CD4-positive, alpha-beta T cell (primary cell): Measurements from ENCODE around the gene RABGEF1. TPM values are rescaled to one million over a fixed set of nuclear protein-coding genes. Genes with fewer than 3 reads are reported as not detected.
"Not testable (repeated sequence)": the region's sequence is repeated elsewhere in the genome, so short reads cannot be mapped to it uniquely, and the experiment has no call there.

Experiments
- ATAC-seq: fragments of 200-7000 bp; cut with Tn5 transposase; one replicate; pipeline ENCODE4 v1.10.0; 2022; ENCODE audit warnings: mild to moderate bottlenecking; ENCODE audit not compliant: poor library complexity
- CTCF ChIA-PET: fragments of 350-600 bp; sonication (Branson Sonifier 250); formaldehyde crosslinking; loops from one replicate; lab custom pipeline; 2021; ENCODE audit warnings: antibody characterized with exemption, inconsistent platforms; lab: Charles Lee
- POLR2A ChIA-PET: fragments of 350-600 bp; sonication (Branson Sonifier 250); formaldehyde crosslinking; loops from one replicate; lab custom pipeline; 2021; ENCODE audit warnings: antibody characterized with exemption, inconsistent platforms; lab: Charles Lee
- DNase-seq, 14 experiments: peaks; one replicate each; pipeline ENCODE4 v3.0.0-alpha.2; 2013 to 2020; ENCODE audit warnings: mixed read lengths in 2 of 14
- H3K27ac ChIP-seq, 2 donors: one replicate each; pipeline versions ENCODE4 v1.5.1 to v1.7.0; 2013; ENCODE audit warnings: low read length in 2 of 2, low read depth in 1 of 2, mild to moderate bottlenecking in 1 of 2
- H3K27me3 ChIP-seq, 2 experiments: 1 replicate in 1 of 2; 2 replicates in 1 of 2; pipeline versions ENCODE4 v1.6.1 to v1.7.0; 2013; ENCODE audit warnings: low read length in 2 of 2, control low read depth in 1 of 2, mild to moderate bottlenecking in 1 of 2, moderate library complexity in 1 of 2; ENCODE audit not compliant: insufficient read depth in 2 of 2, control insufficient read depth in 1 of 2
- H3K36me3 ChIP-seq: one replicate; pipeline ENCODE4 v1.6.1; 2013; ENCODE audit warnings: low read length, control low read depth; ENCODE audit not compliant: insufficient read depth
- H3K4me1 ChIP-seq: one replicate; pipeline ENCODE4 v1.6.1; 2013; ENCODE audit warnings: low read length, control low read depth; ENCODE audit not compliant: insufficient read depth
- H3K4me3 ChIP-seq: one replicate; pipeline ENCODE4 v1.5.1; 2013; ENCODE audit warnings: mild to moderate bottlenecking, low read length, moderate library complexity
- H3K9me3 ChIP-seq, 2 experiments: 1 replicate in 1 of 2; 2 replicates in 1 of 2; pipeline versions ENCODE4 v1.6.1 to v1.7.0; 2013; ENCODE audit warnings: low read length in 2 of 2, mild to moderate bottlenecking in 2 of 2, control low read depth in 1 of 2, moderate library complexity in 1 of 2; ENCODE audit not compliant: control insufficient read depth in 1 of 2, insufficient read depth in 1 of 2
- H3K27ac Mint-ChIP-seq: one replicate; pipeline ENCODE4 v1.8.0; 2020; ENCODE audit warnings: mixed read lengths
- H3K27me3 Mint-ChIP-seq: one replicate; pipeline ENCODE4 v1.8.0; 2021; ENCODE audit warnings: mixed read lengths
- H3K36me3 Mint-ChIP-seq: one replicate; pipeline ENCODE4 v1.8.0; 2021; ENCODE audit warnings: low read depth, mixed read lengths
- H3K4me1 Mint-ChIP-seq: one replicate; pipeline ENCODE4 v1.8.0; 2021; ENCODE audit warnings: low read depth, mixed read lengths
- H3K4me3 Mint-ChIP-seq: one replicate; pipeline ENCODE4 v1.8.0; 2020; ENCODE audit warnings: mild to moderate bottlenecking, mixed read lengths
- H3K9me3 Mint-ChIP-seq: one replicate; pipeline ENCODE4 v1.8.0; 2020; ENCODE audit warnings: mixed read lengths
- intact Hi-C, 2 experiments: fragments of 100-400 bp; cut with DNase I in 1 of 2; cut with micrococcal nuclease in 1 of 2; formaldehyde crosslinking; loops; one replicate each; pipeline versions ENCODE4 v1.15.1 to v1.9.0; 2023 to 2025; cut with DNase I, micrococcal nuclease
- total RNA-seq, 174 experiments: library from RNA in 2 of 174; stranded (reverse) in 2 of 174; gene quantifications; one replicate each; pipeline ENCODE4 v1.2.3 and lab custom pipeline; 2021 to 2026
- TF ChIP-seq, protein P1 (sequence below): fragments of 200-600 bp; IDR thresholded peaks from one replicate; pipeline ENCODE4 v1.8.0; 2022; ENCODE audit warnings: antibody characterized with exemption, mild to moderate bottlenecking

RABGEF1 gene
- total RNA-seq, 2 experiments from 2014 or later: 18.9 to 20.1 TPM

DNA sequence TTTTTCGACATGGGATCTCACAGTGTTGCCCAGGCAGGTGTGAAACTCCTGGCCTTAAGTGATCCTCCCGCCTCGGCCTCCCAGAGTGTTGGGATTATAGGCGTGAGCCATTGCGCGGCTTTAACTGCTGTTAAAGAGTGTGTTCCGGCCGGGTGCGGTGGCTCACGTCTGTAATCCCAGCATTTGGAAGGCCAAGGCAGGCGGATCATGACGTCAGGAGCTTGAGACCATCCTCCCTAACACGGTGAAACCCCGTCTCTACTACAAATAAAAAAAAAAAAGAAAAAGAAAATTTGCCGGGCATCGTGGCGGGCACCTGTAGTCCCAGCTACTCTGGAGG is 1.1 kb downstream of the RABGEF1 start:
- CTCF ChIA-PET: no interaction called here
- peaks cover 15% of the 10 kb centered on the region for H3K36me3 Mint-ChIP-seq
- no peaks in the 10 kb centered on the region for H3K27me3 Mint-ChIP-seq
- no peaks in the 10 kb centered on the region for H3K9me3 Mint-ChIP-seq
- ATAC-seq (no peak), DNase-seq (no peak)
- TF ChIP-seq, protein P1, sequence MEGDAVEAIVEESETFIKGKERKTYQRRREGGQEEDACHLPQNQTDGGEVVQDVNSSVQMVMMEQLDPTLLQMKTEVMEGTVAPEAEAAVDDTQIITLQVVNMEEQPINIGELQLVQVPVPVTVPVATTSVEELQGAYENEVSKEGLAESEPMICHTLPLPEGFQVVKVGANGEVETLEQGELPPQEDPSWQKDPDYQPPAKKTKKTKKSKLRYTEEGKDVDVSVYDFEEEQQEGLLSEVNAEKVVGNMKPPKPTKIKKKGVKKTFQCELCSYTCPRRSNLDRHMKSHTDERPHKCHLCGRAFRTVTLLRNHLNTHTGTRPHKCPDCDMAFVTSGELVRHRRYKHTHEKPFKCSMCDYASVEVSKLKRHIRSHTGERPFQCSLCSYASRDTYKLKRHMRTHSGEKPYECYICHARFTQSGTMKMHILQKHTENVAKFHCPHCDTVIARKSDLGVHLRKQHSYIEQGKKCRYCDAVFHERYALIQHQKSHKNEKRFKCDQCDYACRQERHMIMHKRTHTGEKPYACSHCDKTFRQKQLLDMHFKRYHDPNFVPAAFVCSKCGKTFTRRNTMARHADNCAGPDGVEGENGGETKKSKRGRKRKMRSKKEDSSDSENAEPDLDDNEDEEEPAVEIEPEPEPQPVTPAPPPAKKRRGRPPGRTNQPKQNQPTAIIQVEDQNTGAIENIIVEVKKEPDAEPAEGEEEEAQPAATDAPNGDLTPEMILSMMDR: no peak
- POLR2A ChIA-PET: interaction anchor here (3.6 kb wide), 1 partner anchor 87 kb away, joined by 24 read pairs; no protein-coding TSS in a partner anchor
- peak overlapping the region; percentile 98 for H3K27ac Mint-ChIP-seq
- H3K36me3 ChIP-seq: no peaks in the 10 kb centered on the region
- peaks cover 36% of the 10 kb centered on the region for H3K4me1 ChIP-seq
- H3K4me1 Mint-ChIP-seq: peaks cover 30% of the 10 kb centered on the region
- H3K9me3 ChIP-seq: no peaks in the 10 kb centered on the region
- H3K4me3 ChIP-seq: peak overlapping the region; percentile 90
- no peak overlapping the region for H3K27ac ChIP-seq
- H3K27me3 ChIP-seq: no peaks in the 10 kb centered on the region
- peak overlapping the region; percentile 98 for H3K4me3 Mint-ChIP-seq
- intact Hi-C loops: loop anchor here (2.0 to 10.0 kb wide), 9 partner anchors 101 to 1704 kb away; partner anchors contain the start of genes TYW1 (in 2 of the 2), GUSB (in 1 of the 2), SBDS (in 1 of the 2) and TMEM248 (in 1 of the 2)

DNA sequence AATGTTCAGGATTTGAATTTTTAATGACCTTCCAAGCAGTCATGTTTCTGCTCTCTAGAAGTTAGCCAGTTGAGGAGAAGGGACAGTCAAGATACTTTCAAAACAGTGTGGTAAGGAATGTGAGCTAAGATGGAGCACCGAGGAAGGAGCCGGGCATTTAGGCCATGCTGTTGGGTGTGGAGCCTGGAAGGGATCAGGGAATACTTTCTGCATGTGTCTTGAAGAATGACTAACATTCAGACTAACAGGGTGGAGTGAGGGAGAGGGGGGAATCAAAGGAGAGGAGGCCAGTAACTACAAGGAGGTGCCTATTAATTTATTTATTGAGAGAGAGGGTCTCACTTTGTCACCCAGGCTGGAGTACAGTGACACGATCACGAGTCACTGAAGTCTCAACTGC is 1.8 kb downstream of the RABGEF1 start:
- H3K9me3 Mint-ChIP-seq, ATAC-seq, CTCF ChIA-PET, H3K27me3 Mint-ChIP-seq, H3K9me3 ChIP-seq, H3K36me3 ChIP-seq, H3K27me3 ChIP-seq, H3K27ac ChIP-seq, DNase-seq, H3K4me3 ChIP-seq: not testable (repeated sequence)
- peak overlapping the region; percentile 98 for H3K27ac Mint-ChIP-seq
- intact Hi-C loops: loop anchor here (5.0 to 10.0 kb wide), 8 partner anchors 100 to 1705 kb away; partner anchors contain the start of genes GUSB (in 1 of the 2), SBDS (in 1 of the 2), TMEM248 (in 1 of the 2) and TYW1 (in 1 of the 2)
- peaks cover 15% of the 10 kb centered on the region for H3K36me3 Mint-ChIP-seq
- H3K4me3 Mint-ChIP-seq: peak overlapping the region; percentile 78
- POLR2A ChIA-PET: interaction anchor here (3.6 kb wide), 1 partner anchor 88 kb away, joined by 24 read pairs; no protein-coding TSS in a partner anchor
- peaks cover 30% of the 10 kb centered on the region for H3K4me1 ChIP-seq
- H3K4me1 Mint-ChIP-seq: peaks cover 24% of the 10 kb centered on the region

DNA sequence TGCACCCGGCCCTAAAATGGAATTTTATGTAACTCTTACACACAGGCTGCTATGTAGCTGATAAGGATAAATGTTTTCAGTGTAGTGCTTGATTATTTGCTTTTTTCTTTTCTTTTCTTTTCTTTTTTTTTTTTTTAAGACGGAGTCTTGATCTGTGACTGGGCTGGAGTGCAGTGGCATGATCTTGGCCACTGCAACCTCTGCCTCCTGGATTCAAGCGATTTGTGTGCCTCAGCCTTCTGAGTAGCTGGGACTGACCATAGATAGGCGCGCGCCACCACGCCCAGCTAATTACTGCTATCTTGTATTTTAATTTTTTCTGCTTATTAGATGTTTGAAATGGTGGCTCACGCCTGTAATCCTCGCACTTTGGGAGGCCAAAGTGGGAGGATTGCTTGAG is 3.4 kb downstream of the RABGEF1 start:
- peaks cover 27% of the 10 kb centered on the region for H3K4me1 ChIP-seq
- CTCF ChIA-PET: no interaction called here
- H3K27me3 Mint-ChIP-seq: no peaks in the 10 kb centered on the region
- DNase-seq: no peak
- no peaks in the 10 kb centered on the region for H3K27me3 ChIP-seq
- no peaks in the 10 kb centered on the region for H3K9me3 ChIP-seq
- TF ChIP-seq, protein P1: no peak
- no peaks in the 10 kb centered on the region for H3K9me3 Mint-ChIP-seq
- POLR2A ChIA-PET: interaction anchor here (0.7 kb wide), 1 partner anchor 116 kb away, joined by 3 read pairs; no protein-coding TSS in a partner anchor
- intact Hi-C loops: loop anchor here (5.0 to 10.0 kb wide), 8 partner anchors 98 to 1707 kb away; partner anchors contain the start of genes GUSB (in 1 of the 2), SBDS (in 1 of the 2), TMEM248 (in 1 of the 2) and TYW1 (in 1 of the 2)
- H3K27ac Mint-ChIP-seq: peak overlapping the region; percentile 33
- H3K36me3 Mint-ChIP-seq: peaks cover 27% of the 10 kb centered on the region
- peaks cover 38% of the 10 kb centered on the region for H3K4me1 Mint-ChIP-seq
- H3K27ac ChIP-seq: no peak overlapping the region
- peak overlapping the region; percentile 45 for H3K4me3 Mint-ChIP-seq
- no peak overlapping the region for H3K4me3 ChIP-seq
- H3K36me3 ChIP-seq: no peaks in the 10 kb centered on the region
- no peak for ATAC-seq
